Stimulated activated CD4-positive, alpha-beta T cell treated with anti-CD3 and anti-CD28 coated beads, Interleukin-1b, Interleukin-23, amount 100 ng/mL, for 4 hours (primary cell): ENCODE data around the gene TXNDC5.
A peak's percentile ranks its signal among the peaks of the same experiment; 100 is the strongest.

Experiments used
- DNase-seq, 2 donors: peaks; one replicate each; pipeline ENCODE4 v3.0.0-alpha.2; 2020; ENCODE audit warnings: low read depth in 2 of 2

Gene TXNDC5

DNA sequence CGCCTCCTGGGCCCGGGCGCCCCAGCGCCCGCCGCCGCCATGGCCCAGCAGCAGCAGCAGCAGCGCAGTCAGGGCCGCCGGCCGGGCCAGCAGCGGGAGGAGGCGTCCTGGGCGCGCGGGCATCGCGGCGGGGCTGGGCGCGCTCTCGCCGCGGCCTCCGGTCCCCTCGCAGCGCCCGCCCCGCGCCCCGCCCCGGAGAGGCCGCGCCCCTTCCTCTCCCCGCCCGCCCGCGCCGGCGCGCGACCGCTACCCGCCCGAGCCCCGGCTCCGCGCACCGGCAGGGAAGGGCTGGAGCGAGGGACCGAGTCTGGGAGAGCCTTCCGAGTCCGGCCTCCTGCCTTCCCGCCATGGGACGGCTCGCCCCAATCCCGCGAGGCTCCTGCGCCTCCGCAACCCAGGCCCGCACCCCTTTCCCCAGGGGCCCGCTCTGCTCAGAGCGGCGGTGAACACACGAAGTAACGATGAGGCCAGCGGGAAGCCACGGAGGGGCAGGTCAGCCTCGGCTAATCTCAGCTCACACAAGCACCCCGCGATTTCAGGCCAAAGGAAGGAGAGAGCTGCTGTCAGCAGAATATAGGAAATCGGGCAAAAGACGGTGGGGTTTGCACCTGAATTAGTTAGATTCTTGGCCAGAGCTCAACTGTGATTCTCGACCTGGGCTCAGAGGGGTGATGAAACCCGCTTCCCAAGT, at the start of gene TXNDC5:
Gene TXNDC5 (minus strand): TSS at position 135 of the 691 bp plus-strand sequence. CDS start 12 bp downstream, at position 123.
- peak; percentile 54 to 80 for DNase-seq

DNA sequence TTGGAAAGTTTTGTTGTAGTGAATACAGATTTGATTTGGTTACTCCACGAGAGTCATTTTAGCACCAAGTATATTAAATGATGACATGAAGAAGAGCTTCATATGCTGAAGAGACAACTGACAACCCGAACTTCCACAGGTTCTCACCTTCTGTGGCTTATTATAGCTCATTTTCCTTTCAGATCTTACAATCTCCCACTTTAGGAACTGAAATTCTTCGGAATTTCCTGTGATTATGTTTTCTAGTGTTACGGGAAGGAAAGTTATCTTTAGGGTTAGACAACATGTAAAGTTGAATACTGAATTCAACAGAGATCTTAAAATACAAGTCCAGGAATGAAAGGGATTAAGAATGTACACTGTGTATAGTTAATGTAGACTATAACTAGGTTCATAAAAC, 49.6 kb upstream of the TXNDC5 start:
- DNase-seq: no peak

DNA sequence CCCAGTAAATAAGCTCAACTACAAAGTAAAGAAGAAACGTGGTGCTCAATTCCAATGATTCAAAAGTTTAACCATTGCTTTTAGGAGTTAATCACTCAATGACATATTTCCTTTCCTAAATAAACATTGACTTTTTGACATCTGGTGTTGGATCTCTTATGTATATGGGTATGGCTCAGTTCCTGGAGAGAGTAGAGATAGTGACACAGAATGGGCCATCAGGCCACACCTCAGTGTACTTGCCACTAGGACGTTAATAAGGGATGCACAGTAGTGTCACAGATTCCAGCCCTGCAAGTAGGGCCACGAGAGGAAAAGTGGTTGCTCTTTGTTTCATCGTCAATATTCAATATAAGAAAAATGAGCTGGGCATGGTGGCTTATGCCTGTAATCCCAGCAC, 48.9 kb upstream of the TXNDC5 start:
- DNase-seq: no peak

DNA sequence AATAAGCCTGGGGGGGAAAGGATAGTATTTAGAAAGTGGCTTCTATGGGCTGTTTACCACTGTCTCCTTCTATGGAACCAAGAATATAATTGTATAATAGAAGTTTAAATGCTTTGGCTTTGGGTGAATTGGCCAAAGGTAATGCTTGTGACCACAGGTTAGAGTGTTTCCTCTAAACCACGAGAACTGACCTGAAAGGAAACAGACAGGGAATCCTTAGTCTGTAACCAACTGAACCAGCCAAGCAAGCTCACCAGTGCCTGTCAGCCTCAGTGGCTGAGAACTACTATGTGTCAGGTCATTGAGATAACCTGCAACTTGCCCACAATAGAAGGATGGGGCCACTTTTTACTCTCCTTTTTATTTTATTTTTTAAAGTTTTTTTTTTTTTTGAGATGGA, 47.9 kb upstream of the TXNDC5 start:
- DNase-seq: no peak

DNA sequence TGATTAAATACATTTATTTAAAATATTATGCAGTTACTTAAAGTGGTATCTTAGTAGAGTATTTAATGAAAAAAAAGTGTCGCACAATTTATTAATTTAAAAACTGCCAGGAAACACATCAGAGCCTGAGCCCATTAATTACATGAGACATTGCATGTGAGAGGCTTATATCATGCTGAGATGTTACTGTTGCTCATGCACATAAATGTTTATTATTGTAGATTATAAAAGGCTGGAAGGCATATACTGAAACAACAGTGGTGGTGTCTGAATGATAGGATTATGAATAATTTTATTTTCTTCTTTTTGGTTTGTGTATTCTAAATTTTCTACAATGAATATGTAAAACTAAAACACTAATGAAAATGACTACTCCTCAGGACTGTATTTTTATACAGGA, 45.7 kb upstream of the TXNDC5 start:
- no peak for DNase-seq

DNA sequence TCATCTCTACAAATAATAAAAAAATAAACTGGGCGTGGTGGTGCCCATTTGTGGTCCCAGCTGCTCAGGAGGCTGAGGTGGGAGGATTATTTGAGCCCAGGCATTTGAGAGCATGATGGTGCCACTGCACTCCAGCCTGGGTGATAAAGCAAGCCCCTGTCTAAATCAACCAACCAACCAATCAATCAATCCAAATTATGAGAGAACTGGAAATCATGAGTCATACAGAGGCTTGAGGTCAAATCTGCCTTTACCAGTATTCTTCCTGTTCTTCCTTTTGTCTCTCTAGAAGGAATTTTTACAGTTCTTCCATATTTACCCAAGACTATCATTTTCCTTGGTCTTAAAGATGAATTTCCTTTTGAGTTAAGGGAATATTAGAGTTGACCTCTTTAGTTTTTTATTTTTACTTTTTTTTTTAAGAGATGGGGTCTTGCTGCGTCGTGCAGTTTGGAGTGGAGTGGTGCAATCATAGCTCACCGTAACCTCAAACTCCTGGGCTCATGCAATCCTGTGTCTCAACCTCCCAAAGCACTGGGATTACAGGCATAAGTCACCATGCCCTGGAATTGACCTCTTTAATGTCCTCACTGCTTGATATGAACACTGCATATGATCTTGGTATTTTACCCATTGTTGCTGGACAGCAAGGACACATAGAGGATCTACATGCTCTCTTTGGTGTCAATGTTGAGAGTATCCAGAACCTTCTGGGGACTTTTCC, 44.1 kb upstream of the TXNDC5 start:
- no peak for DNase-seq

DNA sequence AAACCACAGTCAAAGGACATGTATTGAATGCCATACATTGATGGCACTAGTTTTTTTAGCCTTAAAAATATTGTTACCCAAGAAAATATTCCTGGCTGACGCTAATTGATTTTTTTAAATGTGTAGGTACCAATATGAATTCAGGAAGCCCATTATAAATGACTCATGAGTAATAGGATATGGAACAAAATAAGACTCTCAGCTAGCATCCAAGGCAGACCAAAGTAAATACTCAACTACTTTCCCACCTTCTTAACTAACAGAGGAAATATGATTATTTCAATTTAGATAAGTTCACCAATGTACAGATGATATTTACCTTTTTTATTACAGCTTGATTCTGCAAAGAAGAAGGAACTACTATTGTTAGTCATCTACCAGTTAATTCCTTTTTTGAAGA, 43.2 kb upstream of the TXNDC5 start:
- DNase-seq: no peak

DNA sequence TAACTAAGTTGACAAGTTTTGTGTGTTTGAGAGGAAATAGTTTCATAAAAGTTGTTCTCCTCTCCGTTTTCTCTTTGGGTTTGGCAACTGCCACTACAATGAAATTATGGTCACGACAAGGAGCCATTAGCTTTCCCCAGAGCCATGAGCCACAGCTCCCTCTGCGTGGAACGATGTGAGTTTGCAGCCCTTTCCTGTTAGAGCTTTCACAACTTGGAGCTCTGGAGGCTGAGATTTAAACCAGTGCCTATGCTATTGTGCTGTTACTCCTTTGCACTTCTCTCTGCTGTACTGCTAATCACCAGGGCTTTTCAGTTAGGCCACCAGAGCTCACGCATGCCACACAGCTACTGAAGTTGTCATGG, 29.3 kb upstream of the TXNDC5 start:
- DNase-seq: no peak

DNA sequence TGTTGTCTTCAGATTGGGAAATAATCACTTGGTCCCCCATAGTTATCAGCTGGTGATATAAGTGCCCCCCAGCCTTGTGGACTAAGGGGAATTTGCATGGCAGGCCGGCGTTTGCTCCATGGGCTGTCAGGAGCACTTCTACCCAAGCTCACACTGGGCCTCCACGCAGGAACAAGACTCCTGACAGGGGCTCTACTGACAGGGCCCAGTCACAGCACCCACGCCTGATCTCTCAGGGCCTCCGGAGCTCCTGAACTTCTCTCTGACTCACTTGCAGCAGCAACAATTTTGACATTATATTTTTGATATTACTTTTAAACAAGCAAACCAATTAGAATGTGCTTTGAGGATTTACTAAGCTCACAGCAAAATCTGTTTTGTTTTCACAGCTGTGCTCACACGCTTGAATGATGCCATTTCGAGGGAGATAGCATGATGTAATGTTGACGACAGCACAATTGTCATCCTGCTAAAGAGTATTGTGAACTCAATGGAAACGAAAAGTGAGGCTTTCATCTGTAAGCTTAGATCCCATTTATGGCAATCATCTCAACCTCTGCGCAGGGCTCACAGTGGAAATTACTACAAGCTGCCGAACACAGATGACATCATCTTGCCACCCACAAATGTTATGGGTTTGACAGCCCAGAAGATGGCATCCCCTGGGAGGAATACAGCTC, 28.7 kb upstream of the TXNDC5 start:
- DNase-seq: no peak

DNA sequence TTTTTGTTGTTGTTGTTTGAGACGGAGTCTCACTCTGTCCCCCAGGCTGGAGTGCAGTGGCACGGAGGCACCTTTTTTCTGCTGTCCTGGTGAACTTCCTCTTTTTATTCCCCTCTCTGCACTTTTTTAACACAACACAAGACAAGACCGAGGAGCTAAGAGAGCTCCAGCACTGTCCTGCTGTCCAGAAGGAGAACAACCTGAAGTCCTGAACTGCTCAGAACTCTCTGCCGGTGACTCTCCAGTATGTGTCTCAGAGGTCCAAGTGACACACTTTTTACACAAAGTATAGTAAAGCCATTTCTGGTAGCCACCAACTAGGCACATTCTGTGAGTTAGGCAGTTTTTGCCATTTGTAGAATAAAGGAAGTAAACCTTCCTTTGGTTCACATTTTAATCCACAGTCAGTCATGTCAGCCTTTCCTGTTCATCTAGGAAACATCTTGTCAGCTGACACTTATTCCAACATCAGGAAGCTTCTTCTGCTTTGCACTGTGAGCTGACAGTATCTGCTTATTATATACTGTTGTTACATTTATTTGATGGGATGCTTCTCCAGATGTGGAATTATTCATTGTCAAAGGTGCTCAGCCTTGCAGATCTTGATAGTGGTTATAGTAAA, 28.1 kb upstream of the TXNDC5 start:
- DNase-seq: no peak

DNA sequence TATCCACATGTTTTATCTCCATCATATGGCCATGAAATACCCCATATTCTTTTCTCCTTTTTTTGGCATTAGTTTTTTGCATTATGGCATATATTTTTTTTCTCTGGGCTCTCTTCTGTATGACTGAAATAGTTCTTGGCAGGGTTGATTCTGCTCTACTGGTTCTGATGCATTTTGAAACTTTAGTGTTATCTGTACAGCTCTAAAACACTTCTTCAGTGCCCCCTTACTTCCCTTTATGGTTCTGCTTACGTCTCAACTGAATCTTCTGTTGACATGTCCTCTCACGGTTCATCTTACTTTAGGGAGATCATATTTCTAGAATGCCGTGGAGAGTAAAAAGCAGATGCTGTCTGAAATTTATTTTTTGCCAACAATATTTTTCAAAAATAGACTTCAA, 23.2 kb upstream of the TXNDC5 start:
- DNase-seq: no peak

DNA sequence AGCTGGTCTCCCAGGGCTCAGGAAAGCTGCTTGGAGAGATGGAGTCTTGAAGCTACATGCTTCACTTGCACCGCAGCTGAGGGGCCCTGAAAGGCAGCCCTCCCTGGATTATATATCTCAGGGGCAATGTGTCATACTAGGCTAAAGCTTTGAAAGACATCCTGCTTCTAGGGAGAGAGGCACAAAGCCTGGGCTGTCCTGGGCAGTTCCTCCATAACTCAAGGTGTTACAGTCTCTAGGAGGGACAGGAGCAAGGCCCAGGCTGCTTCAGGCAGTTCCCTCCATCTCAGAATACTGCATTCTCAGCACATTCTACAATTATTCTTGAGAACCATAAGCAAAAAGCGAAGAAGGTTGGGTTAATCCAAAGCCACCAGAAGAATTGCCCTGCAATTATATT, 22.0 kb upstream of the TXNDC5 start:
- DNase-seq: no peak

DNA sequence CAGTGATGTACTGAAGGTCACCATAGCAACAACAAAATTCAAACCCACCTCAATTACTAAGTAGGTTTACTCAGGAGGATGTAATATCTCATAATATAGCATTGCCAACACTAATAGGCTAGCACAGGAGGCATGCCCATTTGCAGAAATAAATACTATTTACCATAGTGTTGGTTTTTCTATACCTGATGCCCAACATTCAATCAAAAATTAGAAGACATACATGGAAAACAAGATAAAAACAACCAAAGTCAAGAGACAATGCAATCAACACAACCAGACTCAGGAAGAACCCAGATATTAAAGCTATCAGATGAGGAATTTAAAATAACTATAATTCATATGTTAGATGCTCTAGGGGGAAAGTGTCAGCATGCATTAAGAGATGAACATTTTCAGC, 14.3 kb upstream of the TXNDC5 start:
- no peak for DNase-seq

DNA sequence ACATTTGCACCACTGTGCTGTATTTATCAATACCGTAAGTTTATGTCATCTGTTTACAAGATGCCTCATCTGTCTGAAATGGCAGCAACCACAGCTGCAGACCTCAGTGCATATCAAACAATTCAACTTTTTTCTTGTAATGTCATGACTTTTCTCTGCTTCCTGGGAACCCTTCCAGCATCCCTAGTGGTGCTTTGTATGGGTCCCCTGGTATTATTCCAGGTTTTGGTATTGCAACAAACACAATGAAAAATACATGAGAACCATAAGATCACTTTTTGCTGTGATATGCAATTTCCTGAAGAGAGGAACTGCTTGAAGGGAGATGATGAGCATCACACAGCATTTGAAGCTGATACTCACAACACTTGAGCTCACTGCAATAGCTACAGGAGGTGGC, 12.0 kb upstream of the TXNDC5 start:
- no peak for DNase-seq

DNA sequence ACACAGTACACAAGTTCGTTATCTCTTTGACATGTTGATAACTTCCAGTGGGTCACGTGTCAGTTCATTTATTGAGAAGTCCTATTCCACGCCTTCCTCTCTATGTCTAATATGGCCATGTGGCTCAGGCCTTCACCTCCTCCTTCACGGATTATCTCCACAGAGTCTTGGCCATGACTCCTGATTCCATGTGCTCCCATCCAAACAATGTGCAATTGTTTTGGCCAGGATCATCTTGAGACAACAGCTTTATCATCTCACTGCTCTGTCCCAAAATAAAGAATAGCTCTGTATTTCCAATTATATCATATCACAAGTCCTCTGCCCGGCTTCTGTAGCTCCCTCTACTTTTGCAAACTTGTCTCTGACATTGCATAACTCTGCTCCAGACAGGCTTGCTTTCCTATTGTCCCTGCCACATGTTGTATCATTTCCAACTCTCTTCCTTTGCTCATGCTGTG, 11.1 kb upstream of the TXNDC5 start:
- no peak for DNase-seq

DNA sequence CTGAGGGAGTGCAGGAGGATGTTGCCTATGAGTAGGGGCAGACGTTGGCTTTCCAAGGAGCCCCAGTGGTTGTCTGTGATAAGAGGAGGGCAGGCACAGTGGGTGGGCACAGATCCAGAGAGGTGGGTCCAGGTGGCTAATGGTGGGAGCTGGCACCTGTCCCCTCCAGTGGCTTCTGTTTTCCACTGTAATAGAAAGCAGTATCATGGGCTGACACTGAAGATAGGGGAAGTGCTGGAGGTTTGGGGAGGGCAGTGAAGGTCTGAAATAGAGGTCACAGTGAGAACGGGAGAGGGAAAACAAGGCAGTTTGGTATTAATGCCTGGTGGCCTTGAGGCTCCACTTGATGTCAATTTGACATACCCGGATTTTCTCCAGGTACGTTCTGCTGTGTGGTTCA, 10.5 kb upstream of the TXNDC5 start:
- DNase-seq: no peak

DNA sequence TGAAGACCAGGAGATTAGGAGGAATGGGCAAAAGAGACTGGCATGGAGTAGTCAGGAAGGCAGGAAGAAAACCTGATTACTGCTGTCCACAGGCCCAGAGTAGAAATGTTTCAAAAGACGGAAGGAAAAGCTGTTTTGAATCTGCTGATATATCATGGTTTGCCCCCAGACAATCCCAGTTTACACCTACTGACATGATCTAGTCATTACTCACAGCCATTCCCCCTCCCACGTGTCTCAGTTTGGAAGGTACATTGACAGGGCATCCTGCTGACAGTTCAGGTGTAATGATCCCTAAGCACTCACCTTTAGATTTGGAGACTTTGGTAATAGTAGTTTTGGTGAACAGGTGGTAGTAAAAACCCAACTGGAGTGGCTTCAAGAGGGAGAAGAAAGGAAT, 9.8 kb upstream of the TXNDC5 start:
- DNase-seq: no peak

DNA sequence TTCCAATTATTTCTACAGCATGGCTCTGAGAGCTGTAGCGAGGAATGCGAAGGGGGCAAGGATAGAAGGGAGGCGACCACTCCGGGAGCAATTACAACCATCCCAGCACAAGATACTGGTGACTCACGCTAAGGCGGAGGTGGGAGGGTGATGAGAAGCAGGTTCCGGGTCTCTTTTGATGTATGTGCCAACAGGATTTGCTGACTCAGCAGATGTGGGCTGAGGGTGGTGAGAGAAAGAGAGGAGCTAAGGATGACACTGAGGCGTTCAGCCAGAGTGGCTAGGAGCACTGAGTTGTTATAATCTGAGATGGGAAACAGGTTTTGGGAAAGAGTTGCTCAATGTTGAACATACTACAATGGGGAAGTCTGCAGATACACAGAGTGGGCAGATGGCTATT, 9.3 kb upstream of the TXNDC5 start:
- no peak for DNase-seq

DNA sequence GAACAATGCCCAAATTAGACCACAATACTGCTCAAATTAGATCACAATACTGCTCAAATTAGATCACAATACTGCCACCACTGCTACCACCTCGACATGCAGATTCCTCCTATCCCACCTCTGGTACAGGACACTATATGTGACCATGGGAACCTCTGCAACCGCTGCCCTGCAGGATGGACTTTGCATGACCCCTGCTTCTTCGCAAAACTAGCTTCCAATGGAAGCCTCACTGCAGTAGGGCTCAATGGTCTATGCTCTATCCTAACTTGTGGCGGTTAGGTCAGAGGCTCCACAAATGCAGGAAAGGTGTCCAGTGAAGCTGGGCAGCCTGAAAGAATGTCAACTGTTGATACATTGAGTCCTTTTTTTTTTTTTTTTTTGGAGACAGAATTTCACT, 7.8 kb upstream of the TXNDC5 start:
- no peak for DNase-seq

DNA sequence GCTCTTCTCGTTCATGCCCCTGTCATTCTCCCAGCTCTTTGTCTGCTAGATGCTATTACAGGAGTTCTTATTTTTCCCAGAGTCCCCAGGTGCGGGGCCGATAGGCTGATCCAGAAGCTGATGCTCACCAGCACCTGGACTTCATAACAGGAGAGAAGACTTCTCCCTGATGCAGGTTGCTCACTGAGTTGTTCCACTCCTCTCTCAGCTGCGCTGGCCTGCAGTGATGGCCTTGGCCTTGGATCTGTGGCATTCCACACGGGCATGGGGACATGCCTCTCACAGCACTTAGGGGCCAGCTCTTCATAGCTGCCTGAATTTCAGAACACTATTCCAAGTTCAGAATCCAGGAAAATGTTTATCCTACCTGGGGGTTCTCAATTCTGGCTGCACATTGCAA, 7.1 kb upstream of the TXNDC5 start:
- no peak for DNase-seq

DNA sequence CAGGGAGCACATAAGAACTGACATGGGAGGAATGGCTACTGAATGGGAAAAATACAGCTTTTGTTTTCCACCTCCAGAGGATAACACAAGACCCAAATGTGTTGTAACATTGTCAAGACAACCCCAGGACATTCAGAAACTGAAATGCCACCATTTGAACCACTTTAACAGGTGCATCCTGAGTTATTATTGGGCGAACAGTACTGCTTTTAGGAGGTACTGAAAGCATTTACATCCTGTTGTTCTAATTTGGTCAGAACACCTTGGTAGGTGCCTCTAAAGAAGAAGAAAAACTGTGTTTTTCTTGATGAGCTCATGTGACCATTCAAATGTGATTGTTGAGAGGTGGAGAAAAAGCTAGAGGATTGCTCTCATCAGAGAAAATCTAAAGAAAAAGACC, 6.4 kb upstream of the TXNDC5 start:
- no peak for DNase-seq

DNA sequence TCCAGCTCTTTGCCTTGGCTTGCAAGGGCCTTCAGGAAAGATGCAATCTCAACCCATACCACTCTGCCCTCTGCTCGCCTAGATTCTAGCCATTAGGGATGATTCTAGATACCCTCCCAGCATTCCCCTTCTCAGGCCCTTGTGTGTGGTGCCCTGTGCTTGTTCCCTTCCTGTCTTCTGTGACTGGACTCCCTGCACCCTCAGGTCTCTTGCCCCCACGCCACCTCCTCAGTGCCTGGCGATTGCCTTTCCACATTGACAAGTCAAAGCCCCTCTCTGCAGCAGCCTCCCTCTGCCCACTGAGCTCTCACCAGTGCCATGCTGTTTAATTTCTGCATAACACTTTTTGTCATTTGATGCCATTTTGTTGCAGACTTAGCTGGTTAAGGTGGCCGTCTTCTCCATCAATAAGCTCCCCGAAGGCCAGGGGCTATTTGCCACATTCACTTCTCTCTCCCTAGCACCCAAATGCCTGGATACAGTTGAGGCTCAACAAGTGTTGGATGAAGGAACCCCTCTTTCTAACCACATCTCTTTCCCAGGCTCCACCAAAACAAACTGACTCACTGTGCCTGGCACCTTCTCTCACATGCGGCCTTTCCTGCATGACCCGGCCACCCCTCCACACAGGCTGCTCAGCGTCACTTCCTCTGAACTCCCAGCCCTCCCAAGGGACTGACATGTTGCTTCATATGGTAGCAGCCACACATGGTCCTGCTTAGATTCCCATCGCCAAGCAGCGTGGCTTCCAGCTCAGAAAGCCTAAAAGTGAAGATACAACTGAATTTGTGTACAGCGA, 4.6 kb upstream of the TXNDC5 start:
- no peak for DNase-seq
